Hematopoietic multipotent progenitor cell treated with erythropoietin and hydrocortisone succinate and interleukin-3 and kit ligand, for 6 days (in vitro differentiated cells): ENCODE results near the gene SCAPER.

ENCODE experiments used
- DNase-seq: peaks from one replicate; pipeline ENCODE4 v3.0.0-alpha.2; 2015

SCAPER gene

DNA sequence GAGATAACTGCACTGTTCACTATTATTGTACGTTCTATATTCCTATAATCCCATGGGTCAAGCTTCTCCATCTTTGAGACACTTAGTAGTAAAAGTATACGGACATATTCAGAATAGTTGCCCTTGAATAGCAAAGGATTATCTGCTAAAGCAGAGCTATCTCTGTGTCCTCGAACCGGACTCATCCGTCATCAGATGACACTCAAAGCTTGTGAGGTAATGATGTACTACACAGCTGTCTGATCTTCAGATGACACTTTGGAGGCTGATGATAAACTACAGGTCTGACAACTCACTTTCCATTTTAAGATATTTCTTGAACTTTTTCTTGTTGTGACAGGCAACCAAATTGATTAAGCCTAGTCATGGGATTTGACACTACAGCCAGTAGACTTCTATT is 240.2 kb downstream of the SCAPER start:
- no peak for DNase-seq

DNA sequence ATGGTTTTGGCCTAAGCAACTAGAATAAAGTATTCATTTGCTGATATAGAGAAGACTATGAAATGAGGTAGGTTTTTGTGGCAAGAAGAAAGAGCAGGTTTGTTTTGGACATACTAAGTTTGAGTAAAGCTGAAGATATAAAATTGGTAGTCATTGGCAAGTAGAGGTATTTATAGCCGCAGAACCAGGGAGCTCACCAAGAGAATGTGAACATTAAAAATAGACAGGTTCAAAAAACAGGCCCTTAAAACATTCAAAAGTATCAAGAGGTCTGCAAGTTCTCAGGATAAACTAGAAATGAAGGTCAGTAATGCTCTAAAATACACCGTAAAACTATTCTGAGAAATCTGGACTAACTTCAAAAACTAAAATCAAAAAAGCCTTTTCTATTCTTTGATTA is 240.7 kb downstream of the SCAPER start:
- no peak for DNase-seq

DNA sequence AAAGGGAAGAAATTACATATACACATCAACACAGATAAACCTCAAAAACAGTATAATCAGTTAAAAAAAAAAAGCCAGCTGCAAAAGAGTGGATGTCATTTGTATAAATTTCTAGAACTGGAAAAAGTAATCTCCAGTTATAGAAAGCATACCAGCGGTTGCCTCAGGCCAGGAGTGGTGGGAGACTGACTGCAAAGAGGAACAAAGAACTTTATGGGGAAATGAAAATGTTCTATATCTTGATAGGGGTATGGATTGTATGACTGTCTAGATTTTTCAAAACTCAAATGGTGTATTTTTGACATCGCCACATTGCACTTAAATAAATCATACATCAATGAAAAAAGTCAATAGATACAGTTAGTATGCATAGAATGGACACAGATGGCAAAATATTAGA is 241.6 kb downstream of the SCAPER start:
- DNase-seq, result no peak

DNA sequence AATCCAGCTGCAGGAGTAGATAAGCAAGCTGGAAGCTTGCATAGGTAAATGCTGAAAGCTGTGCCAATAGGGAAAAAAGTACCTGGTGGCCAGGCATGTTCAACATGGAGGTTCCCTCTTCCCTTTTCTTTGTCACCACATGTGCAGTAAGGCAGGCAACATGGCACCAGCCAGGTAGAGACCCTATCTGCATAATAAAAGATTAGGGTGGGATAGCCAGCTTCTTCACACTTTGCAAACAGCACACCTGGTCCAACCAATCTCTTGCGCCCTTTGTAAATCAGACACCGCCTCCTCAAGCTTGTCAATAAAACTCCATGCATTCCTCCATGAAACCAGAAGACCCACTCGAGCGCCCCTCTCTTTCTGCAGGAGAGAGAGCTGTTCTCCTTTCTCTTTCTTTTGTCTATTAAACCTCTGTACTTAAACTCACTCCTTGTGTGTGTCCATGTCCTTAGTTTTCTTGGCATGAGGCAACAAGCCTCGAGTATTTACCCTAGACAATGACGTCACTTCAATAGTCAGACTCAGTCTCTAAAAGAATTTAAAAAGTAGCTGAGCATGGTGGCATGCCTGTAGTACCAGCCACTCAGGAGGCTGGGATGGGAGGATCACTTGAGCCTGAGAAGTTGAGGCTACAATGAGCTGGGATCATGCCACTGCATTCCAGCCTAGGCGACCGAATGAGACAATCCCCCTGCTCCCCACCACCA is 256.3 kb downstream of the SCAPER start:
- DNase-seq, result no peak

DNA sequence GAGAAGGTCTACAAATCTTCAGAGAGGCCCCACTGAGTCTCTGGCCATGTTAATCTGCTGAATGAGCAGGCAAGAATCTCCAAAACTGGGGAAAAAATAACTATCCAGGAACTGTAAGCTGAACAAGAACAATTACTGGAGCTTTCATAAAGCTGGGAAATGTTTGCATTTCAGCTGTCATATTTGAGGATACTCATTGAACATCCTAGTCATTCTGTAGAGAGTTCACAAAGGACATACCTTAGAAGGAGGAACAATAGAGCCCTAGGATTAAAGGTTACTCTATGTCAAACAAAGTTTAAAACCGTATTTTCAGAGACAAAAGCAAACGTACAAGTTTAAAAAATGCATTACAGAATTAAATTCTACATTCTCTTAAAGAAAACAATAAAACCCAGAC is 257.5 kb downstream of the SCAPER start:
- DNase-seq, result no peak

DNA sequence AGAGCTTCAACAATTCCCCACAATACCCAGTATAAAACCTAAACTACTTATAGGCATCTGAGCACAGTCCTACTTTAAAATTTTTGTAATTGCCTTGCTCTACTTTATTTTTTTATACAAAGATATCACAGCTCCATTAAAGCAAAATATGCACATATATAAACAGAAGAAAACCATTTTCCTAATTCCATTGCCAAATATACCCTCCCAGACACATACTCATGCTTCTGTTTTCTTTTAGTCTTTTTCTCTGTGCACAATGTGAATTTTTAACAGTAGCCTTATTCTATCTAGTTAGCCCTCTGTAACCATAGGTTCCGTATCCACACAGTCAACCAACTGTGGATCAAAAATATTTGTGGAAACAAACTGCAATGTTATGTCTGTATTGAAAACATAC is 260.5 kb downstream of the SCAPER start:
- DNase-seq, result no peak

DNA sequence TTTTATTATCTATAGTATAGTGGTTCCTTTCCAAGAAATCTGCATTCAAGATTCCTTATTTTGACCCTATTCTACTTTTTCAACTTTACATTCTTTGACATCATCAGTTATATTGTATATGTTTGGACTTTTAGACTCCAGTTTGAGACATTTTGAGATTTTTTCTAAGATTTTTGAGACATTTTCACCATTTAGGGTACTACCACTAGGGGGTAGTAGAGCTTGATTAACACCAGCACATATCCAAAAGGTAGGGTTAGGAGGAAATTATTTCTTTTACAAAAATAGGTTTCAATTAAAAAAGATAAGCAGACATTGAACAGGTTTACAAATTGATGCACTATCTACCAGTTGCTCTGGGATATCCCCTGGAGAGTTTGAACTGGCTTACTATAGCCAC is 262.5 kb downstream of the SCAPER start:
- DNase-seq, result peak; percentile 19

DNA sequence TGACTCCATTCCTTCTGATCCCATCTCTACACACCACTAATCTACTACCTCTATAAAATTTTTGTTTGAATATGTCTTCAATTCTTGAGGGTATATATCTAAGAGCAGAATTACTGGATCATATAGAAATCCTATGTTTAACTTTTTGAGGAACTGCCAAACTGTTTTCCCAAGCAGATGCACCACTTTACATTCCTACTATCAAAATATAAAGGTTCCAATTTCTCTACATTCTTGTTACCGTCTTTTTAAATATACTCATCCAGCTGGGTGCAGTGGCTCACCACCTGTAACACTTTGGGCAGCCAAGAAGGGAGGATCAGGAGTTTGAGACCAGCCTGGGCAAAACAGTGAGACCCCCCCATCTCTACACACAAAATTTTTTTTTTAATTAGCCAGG is 268.0 kb downstream of the SCAPER start:
- DNase-seq, result no peak

DNA sequence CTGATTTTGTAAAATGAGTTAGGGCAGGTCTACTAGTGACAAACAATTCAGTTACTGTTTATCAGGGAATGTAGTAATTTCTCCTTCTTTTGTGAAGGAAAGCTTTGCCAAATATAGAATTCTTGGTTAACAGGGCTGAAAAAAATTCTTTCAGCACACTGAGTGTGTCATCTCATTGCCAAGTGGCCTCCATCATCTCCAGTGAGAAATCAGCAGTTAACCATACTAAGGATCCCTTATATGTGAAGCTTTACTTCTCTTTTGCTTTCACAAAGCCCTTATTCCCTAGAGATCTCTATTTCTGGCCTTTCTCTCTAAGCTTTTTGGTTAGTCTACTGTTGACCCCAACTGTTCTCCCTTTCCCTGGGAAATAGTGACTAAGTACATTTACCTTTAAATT is 269.1 kb downstream of the SCAPER start:
- DNase-seq, result no peak

DNA sequence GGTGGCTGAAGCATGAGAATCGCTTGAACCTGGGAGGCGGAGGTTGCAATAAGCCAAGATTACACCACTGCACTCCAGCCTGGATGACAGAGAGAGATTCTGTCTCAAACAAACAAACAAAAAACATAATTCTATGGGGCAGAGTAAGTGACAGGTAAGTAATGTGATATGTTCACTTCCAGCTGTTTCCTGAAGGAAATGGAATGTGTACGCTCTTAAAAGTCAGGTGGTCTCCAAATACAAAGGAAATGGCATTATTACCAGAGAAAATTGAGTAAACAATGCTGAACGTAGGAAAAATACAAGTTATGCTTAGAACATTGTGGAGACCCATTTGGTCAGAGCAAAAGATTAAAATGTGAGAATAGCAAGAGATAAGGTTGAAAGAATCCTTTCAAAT is 278.5 kb downstream of the SCAPER start:
- no peak for DNase-seq

DNA sequence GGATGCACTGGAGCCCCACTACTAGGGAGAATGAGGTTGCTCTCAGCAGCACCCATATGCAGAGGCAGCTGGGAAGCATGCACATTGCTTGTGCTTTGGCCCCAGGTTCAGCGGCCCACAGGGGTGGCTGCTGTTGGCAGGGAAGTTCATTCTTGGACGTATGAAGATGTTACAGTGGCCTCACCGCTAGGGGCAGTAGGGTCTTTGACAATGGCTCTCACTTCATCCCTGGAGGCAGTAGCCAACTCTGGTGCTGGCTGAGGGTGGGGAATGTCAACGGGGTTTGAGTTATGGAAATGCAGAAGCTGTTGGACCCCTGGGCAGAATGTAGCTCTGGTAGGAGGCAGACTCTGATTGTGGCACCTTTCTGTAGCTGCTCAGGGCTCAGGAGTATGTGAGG is 279.9 kb downstream of the SCAPER start:
- no peak for DNase-seq

DNA sequence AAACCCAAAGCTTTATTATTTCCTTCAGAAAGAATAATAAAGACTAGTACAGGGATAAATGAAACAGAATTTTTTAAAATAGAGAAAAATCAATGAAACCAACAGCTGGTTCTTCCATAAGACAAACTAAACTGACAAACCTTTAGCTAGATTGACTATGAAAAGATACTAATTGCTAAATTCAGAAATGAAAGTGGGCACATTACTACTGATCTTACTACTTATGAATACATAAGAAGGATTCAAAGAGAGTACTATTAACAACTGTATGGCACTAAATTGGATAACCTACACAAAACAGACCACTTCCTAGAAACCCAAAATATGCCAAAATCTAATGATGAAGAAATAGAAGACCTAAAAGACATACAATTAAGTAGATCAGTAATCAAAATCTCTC is 290.4 kb downstream of the SCAPER start:
- no peak for DNase-seq

DNA sequence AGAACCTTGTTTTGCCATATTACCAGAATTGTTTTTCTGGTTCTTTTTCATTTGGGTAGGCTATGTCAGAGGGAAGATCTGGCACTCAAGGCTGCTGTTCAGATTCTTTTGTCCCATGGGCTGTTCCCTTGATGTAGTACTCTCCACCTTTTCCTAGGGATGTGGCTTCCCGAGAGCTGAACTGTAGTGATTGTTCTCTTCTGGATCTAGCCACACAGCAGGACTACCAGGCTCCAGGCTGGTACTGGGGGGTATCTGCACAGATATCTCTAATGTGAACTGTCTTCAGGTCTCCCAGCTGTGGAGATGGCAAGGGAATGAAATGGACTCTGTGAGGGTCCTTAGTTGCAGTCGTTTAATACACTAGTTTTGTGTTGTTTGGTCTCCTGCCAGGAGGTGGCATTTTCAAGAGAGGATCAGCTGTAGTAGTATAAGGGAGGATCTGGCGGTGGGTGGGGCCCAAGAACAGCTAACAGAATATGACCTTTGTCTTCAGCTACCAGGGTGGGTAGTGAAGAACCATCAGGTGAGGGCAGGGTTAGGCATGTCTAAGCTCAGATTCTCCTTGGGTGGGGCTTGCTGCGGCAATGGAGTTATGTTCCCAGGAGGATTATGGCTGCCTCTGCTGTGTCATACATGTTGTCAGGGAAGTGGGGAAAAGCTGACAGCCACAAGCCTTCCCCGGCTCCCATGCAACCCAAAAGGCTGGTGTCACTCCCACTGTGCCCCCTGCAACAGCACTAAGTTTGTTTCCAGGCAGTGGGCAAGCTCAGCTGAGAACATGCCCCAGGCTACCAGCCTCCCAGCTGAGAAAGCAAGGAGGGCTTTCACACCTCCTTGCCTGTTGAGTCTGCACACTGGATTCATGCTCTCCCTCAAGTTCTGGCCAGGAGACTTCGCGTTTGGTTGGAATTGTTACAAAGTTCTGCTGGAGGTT is 316.1 kb downstream of the SCAPER start:
- DNase-seq, result no peak

DNA sequence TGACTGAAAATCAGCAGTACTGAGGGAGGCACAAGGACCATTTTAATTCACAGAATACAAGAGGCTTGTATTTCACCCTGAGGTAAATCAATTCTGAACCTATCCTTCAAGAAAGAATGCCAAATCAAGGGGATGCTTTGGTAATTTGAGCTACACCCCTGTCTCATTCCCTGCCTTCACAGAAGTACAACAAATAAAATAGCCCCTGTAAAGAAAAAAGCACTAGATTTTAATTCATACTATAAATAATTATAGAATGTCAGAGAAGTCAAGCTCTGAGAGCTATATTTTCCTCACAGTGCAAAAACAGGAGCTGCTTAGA is 319.6 kb downstream of the SCAPER start:
- DNase-seq, result no peak

DNA sequence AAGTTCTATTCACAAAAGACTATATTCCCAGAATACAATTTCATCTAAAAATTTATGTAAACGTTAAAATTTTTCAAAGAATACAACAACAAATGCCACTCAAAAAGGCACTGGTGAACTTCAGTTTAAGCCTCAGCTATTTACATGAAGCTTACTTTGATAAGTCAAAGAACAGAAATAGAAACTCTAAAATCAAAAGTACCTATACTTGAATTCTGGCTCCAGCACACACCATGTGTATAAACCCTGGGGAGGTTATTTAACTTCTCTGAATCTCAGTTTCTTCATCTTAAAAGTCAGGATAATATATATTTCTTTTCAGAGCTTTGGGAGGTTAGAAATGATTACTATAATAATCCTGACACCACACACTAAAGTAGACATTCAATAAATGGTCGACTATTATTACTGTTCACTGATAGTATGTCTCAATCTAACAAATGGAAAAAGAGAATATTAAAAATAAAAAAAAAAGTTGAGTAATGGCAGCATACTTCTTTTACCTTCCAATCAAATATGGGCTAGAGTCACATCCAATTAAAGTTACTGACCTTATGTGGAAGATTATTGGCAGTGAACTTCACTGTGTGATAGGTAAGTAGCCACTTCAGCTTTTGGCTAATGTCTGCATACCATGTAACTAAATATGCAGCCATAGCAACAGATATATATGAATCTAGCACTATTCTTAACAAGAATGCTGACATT is 320.1 kb downstream of the SCAPER start:
- DNase-seq, result no peak

DNA sequence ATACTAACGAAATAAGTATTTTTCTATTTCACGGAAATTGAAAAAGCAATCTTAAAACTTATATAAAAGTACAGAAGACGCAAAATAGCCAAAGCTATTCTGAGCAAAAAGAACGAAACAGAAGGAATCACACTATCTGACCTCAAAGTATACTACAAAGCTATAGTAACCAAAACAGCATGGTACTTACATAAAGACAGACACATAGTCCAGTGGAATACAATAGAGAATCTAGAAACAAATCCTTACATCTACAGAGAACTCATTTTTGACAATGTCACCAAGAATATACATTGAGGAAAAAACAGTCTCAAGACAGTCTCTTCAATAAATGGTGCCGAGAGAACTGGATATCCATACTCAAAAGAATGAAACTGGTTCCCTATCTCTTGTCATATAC is 322.6 kb downstream of the SCAPER start:
- no peak for DNase-seq

DNA sequence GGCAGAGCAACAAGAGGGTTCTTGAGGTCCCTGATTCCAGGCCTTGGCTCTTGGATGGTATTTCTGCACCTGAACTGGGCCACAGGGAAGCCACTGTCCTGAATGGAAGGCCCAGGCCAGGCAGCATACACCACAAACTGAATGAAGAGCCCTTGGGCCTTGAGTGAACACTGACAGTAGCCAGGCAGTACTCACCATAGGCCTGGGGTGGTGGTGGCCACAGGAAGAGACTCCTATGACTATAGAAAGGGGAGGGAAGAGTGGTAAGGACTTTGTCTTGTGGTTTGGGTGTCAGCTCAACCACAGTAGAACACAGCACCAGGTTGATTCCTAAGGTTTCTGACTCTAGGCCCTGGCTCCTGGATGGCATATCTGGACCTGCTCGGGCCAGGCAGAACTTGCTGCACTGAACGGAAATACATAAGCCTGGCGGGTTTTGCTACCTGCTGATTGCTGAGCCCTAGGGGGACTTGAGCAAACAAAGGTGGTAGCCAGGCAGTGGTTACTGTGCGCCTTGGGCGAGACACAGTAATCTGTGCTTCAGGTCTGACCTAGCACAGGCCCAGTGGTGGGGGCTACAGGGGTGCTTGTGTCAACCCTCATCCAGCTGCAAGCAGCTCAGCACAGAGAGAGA is 327.1 kb downstream of the SCAPER start:
- DNase-seq, result no peak

DNA sequence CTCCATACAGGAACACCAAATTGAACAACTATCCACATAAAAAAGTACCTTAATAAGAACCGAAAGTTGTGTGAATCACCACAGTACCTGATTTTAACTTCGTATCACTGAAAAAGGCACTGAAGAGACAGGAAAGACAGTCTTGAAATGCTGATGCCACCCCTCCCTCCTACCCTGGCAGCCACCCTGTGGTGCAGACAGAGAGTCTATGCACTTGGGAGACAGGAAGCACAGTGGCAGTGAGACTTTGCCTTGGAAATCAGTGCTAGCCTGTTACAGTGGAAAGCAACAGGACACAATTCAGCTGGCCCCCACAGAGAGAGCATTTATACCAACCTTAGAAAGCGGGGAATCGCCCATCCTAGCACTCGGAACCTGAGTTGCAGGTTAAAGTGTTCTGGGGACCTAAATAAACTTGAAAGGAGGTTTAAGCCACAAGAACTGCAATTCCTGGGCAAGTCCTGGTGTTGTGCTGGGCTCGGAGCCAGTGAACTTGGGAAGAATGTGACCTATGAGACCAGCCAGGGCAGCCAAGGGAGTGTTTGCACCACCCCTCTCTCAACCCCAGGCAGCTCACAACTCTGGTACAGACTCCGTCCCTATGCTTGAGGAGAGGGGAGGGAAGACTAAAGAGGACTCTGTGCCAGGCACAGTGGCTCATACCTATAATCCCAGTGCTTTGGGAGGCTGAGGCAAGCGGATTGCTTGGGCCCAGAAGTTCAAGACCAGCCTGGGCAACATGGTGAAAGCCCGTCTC is 328.4 kb downstream of the SCAPER start:
- DNase-seq, result no peak

DNA sequence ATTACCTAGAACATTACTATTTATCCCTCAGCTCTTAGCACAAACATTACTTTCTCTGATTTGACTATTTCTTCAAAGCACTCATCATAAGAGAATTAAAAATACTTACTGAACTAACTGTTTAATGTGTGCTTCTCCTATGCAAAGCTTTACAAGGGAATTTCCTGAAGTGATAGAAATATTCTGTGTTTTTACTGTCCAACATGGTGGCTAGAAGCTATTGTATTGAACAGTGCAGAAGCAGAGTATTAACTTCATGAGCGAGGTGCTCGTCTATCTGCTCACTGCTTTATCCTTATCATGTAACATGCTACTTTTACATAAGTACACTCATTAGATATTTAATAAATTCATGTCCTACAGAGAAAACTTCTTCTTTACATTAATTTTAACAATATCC is 329.5 kb downstream of the SCAPER start:
- no peak for DNase-seq

DNA sequence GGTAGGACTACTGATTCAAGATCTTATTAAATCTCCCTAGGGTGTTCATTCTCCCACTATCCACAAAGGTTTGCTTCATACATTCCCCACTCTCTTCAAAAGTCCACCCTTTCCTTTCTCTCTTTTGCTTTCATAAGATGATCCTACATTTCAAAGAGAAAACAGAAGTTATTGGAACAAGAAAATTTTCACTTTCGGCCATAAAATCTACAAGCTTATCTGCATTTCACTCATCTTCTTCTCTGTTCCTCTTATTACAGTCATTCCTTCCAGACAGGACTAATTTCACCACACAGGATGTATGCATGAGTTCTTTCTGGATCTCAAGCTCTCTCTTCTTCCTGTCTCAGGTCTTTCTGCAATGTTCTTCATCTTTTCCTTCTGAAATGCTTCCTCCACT is 329.9 kb downstream of the SCAPER start:
- DNase-seq, result no peak

DNA sequence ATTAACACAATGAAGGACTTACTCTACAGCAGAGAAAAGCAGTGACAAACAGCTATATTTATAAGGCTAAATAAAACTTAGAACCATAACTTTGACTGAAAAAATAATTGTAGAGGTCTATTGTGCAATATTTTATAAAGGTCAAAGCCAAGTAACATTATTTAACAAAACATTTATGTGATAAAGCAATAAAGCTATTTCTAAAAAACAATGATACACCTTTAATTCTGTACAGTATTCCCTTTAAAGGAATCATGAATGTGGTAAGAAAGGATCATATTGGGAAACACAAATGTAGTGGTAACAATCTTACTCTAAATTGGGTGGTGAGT is 332.2 kb downstream of the SCAPER start:
- no peak for DNase-seq

DNA sequence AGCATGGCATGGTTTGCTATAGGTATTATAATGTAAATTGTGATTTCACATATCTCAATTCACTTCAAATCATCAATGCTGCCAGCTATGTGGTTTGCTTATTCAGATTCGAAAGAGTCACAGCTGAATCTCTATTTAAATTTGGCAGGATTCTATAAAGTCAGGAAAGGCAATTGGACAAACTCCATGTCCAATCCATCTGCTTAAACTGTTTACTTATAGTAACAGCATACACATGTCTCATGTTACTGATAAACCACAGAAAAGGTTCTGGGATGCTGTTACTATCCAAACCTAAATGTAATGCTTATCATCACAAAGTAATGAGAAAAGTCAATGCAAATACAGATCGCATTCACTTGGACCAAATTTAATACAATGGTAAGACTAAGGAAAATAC is 338.9 kb downstream of the SCAPER start:
- DNase-seq, result no peak

DNA sequence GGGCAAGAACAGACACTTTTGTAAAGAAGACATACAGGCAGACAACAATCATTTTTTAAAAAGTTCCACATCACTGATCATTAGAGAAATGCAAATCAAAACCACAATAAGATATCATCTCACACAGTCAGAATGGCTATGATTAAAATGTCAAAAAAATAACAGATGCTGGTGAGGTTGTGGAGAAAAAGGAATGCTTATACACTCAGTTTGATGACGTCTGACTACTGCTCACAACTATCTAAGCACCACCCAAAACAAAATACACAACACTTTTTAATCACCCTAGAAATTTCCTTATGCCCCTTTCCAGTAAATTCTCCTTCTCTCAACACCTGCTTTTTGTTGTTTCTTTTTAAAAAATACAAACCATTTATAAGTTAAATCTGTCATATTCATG is 339.8 kb downstream of the SCAPER start:
- DNase-seq, result no peak
